SJSA1 (cell line): ENCODE data around the gene DONSON. TPM values are rescaled to one million over a fixed set of nuclear protein-coding genes. Genes with fewer than 3 reads are reported as not detected.
A peak's percentile ranks its signal among the peaks of the same experiment; 100 is the strongest.

Source experiments
- DNase-seq, 2 experiments: peaks; one replicate each; pipeline ENCODE4 v3.0.0-alpha.2; 2015 to 2020; ENCODE audit warnings: low spot score in 2 of 2, low read depth in 1 of 2
- H3K27ac ChIP-seq: fragments of 250-450 bp; sonication (Bioruptor Pico); 2 replicates; pipeline ENCODE4 v1.5.1; 2020; ENCODE audit warnings: mild to moderate bottlenecking, moderate library complexity
- H3K27me3 ChIP-seq: fragments of 250-450 bp; sonication (Bioruptor Pico); replicated peaks from 2 replicates; pipeline ENCODE4 v1.5.1; 2020; ENCODE audit warnings: mild to moderate bottlenecking, moderate library complexity
- H3K36me3 ChIP-seq: fragments of 250-450 bp; sonication (Bioruptor Pico); 2 replicates; pipeline ENCODE4 v1.5.1; 2020; ENCODE audit warnings: mild to moderate bottlenecking
- H3K4me1 ChIP-seq: fragments of 250-450 bp; sonication (Bioruptor Pico); replicated peaks from 2 replicates; pipeline ENCODE4 v1.6.1; 2021; ENCODE audit warnings: mild to moderate bottlenecking
- H3K4me3 ChIP-seq: fragments of 250-450 bp; sonication (Bioruptor Pico); 2 replicates; pipeline ENCODE4 v1.5.1; 2020; ENCODE audit warnings: mild to moderate bottlenecking
- H3K9me3 ChIP-seq: fragments of 250-450 bp; sonication (Bioruptor Pico); replicated peaks from 2 replicates; pipeline ENCODE4 v1.5.1; 2020; ENCODE audit warnings: mild to moderate bottlenecking
- total RNA-seq: library from RNA; depleted of rRNA; stranded (reverse); fragments of >200 nt; shearing (Covaris generic); gene quantifications from 2 replicates; pipeline ENCODE4 v1.2.3, GENCODE V29; 2014; rRNA removed

DONSON gene
- total RNA-seq, 1 experiment from 2014 or later: 46.9 TPM

DNA sequence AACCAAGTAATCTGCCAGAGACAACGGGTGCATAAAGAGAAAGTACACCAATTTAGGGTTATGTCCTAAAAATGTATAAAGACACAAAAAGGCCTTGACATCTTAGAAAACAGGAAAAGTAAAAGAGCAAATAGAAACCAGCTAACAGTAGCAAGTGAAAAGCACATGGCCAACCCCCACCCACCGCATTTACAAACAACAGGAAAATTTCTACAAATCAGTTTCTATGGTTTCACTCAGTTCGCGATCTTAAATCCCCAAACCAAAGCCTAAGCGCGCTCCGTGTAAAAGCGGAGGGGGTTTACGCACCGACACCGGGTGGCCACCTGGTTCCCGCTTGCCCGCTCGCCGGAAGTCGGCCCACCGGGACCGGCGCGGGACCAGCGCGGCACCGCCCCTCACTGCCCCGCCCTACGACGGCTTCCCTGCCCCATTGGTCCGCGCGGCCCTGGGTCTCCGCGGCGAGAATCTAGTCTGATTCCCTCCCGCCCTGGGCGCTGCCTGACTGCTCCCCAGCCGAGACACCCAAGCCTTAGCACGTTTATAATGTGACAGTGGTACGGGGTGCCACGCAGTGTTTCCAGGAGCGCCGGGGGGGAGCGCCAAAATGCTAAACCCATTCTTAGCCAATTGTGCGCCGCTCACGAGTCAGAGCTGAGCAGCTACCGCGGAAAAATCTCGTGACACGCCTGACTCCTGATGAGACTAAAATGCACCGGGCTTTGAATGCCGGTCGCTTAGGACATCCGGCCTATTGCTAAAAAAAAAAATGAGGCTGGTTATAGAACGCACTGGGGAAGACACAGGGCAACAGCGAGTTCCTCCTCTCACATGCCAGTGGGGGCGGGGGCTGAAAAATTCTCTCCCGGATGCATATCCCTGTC lies 46.5 kb downstream of the DONSON start, which contains the start of gene GART:
Gene GART (minus strand): TSS at position 362 of the 884 bp plus-strand sequence. CDS start 2,802 bp downstream, outside the sequence.
- Histone ChIP-seq H3K36me3 (peaks cover 61% of the 10 kb centered on the region), H3K27ac (peak within 1 kb of the TSS; percentile 97), H3K4me3 (peak within 1 kb of the TSS; percentile 72), H3K9me3 (no peaks in the 10 kb centered on the region), H3K4me1 (peaks cover 4% of the 10 kb centered on the region; the same call in 1 of the 2 replicates), H3K27me3 (no peaks in the 10 kb centered on the region)
- DNase-seq: peak; percentile 88

DNA sequence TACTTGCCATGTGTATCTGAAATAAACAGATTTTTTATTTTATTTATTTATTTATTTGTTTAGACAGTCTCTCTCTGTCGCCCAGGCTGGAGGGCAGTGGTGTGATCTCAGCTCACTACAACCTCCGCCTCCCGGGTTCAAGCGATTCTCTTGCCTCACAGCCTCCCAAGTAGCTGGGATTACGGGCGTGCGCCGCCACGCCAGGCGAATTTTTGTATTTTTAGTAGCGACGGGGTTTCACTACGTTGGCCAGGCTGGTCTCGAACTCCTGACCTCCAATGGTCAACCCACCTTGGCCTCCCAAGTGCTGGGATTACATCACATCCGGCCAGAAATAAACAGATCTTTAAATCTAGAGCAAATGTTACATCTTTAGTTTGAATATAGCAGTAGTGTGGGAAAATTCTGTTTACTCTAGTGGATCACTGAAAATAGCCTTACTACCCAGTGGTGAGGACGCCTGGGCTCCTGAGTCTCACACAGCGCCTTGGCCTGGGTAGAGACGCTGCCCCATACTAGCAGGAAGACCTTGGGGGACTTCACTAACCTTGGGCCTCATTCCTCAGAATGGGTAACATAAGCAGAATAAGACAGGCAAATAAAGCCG lies 47.3 kb downstream of the DONSON start:
- no peak for DNase-seq
- Histone ChIP-seq H3K4me1 (peaks cover 4% of the 10 kb centered on the region; the same call in 1 of the 2 replicates), H3K27ac (peak overlapping the region; percentile 97), H3K4me3 (peak overlapping the region; percentile 72), H3K36me3 (peaks cover 61% of the 10 kb centered on the region), H3K27me3 (no peaks in the 10 kb centered on the region), H3K9me3 (no peaks in the 10 kb centered on the region)

DNA sequence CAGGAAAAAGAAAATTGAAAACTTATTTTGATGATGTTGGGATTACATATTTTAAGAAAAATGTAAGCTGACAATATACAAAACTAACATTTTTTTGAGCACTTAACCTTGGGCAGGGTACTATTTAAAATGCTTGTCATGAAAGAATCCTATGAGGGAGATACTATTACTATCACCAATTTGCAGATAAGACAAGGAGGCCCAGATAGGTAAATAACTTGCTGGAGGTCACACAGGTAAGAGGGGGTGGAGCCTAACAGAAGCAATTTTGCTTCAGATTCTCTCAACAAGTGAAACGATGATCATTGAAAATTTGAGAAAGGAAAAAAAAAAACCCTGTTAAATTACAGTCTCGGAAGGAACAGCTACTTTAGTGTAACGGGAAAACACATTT lies 47.8 kb downstream of the DONSON start:
- peaks cover 59% of the 10 kb centered on the region for H3K36me3 ChIP-seq
- no peak overlapping the region for H3K4me3 ChIP-seq
- no peak overlapping the region for H3K27ac ChIP-seq

DNA sequence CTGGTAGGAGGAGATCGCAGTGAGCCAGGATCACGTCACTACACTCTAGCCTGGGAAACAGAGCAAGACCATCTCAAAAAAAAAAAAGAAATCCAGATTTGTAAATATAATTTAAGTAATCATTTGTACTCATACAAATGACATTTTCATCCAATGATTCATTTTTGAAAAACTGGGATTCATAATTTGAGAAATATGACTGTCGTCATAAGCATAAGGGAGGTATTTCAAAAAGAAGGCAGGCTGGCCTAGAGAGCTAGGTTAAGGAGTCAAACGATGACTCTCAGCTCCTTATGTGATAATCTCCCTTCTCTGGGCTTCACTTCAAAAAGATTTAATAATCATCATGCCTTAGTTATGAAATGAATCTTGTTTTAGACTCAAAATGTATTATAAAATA lies 48.9 kb downstream of the DONSON start:
- no peak overlapping the region for H3K4me3 ChIP-seq
- H3K27me3 ChIP-seq: no peaks in the 10 kb centered on the region
- H3K9me3 ChIP-seq: no peaks in the 10 kb centered on the region
- H3K36me3 ChIP-seq: peaks cover 62% of the 10 kb centered on the region
- DNase-seq: no peak
- peaks cover 4% of the 10 kb centered on the region; the same call in 1 of the 2 replicates for H3K4me1 ChIP-seq
- no peak overlapping the region for H3K27ac ChIP-seq

More for the DNA sequence above, 47.8 kb downstream of the DONSON start:
- Histone ChIP-seq H3K9me3 (no peaks in the 10 kb centered on the region), H3K27me3 (no peaks in the 10 kb centered on the region), H3K4me1 (peaks cover 4% of the 10 kb centered on the region; the same call in 1 of the 2 replicates)
- DNase-seq: no peak

DNA sequence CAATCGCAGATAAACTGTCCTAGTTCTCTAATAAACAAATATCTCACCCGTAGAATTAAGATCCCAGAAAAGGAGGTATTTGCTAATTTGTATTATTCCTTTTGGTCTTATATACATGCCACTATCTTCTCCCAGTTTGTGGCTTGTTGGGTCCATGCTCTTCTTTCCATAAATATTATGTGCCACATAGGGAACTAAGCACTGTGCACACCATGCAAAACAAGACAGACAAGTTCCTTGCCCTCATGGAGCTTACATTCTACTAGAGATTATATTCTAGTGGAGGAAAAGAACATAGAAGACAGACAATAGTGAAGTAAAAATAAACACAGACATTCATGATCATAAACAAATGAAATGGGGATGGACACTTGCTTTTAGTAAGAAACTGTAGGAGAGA lies 51.3 kb downstream of the DONSON start:
- Histone ChIP-seq H3K27ac (no peak overlapping the region), H3K4me1 (0 out of 2 replicates have a peak, but pooled peaks cover 4% of the 10 kb centered on the region), H3K4me3 (no peak overlapping the region), H3K27me3 (no peaks in the 10 kb centered on the region), H3K9me3 (no peaks in the 10 kb centered on the region), H3K36me3 (peaks cover 71% of the 10 kb centered on the region)
- DNase-seq: no peak

DNA sequence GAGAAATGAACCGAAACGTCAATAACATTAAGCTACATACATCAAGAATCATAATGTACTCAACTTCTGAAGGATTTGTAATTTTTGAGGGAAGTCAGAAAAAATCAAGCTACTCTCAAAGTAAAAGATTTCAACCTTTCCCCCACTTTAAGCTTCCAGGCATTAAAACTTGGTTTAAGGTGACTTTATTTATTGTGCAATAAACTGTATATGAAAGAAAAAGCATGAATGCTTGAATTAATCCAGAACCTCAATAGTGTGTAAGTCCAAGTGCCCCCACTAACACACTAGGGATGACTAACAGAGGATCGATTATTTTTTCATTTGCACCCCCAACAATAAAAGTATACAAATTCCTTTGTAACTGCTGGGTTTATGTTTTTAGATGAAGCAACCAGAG lies 57.5 kb downstream of the DONSON start:
- H3K9me3 ChIP-seq: no peaks in the 10 kb centered on the region
- peaks cover 92% of the 10 kb centered on the region for H3K36me3 ChIP-seq
- DNase-seq: no peak
- H3K4me1 ChIP-seq: no peaks in the 10 kb centered on the region
- no peak overlapping the region for H3K4me3 ChIP-seq
- no peak overlapping the region for H3K27ac ChIP-seq
- H3K27me3 ChIP-seq: no peaks in the 10 kb centered on the region

Other genes with a start within 250 kb of the DONSON start
- 68.4 and 92.0 TPM in 2 replicates for gene IFNGR2, start 185.3 kb downstream of the DONSON start, total RNA-seq
- gene TMEM50B, start 108.7 kb downstream of the DONSON start, total RNA-seq: 39.7 and 39.9 TPM in 2 replicates
- 1.6 TPM in 1 of 2 replicates, not detected in the other for gene DNAJC28, start 97.0 kb downstream of the DONSON start, total RNA-seq
- gene GART, start 46.6 kb downstream of the DONSON start, total RNA-seq: 59.9 and 92.7 TPM in 2 replicates
- 65.1 and 115 TPM in 2 replicates for gene SON, start 45.6 kb downstream of the DONSON start, total RNA-seq
- 15.3 and 16.5 TPM in 2 replicates for gene CRYZL1, start 53.1 kb upstream of the DONSON start, total RNA-seq
- 25.8 and 53.2 TPM in 2 replicates for gene ITSN1, start 53.8 kb upstream of the DONSON start, total RNA-seq